OCI-LY3 (cell line): ENCODE data around the gene SFSWAP.

Experiments
- H2AFZ ChIP-seq: fragments of 200-600, 300-600 bp; shearing (Covaris generic); 2 replicates; pipeline ENCODE4 v1.6.0; 2014; ENCODE audit warnings: antibody characterized with exemption, low read depth, low read length
- H3K27ac ChIP-seq: fragments of 200-600, 300-600 bp; sonication (generic); 2 replicates; pipeline ENCODE4 v1.5.1; 2014; ENCODE audit warnings: mild to moderate bottlenecking, low read length, moderate library complexity, mixed read lengths
- H3K27me3 ChIP-seq: fragments of 200-600, 300-600 bp; sonication (generic); 2 replicates; pipeline ENCODE4 v1.6.1; 2014; ENCODE audit warnings: low read depth, low read length, mixed read lengths
- H3K36me3 ChIP-seq: fragments of 200-600, 300-600 bp; sonication (generic); replicated peaks from 2 replicates; pipeline ENCODE3; 2014; ENCODE audit warnings: low read depth, low read length, mixed read lengths
- H3K4me1 ChIP-seq: fragments of 300-600, 200-600 bp; sonication (generic); 2 replicates; pipeline ENCODE4 v1.6.1; 2014; ENCODE audit warnings: low read length, mixed read lengths
- H3K4me2 ChIP-seq: fragments of 200-600, 300-600 bp; sonication (generic); 2 replicates; pipeline ENCODE4 v1.6.1; 2014; ENCODE audit warnings: low read length, mixed read lengths
- H3K4me3 ChIP-seq: fragments of 300-600, 200-600 bp; sonication (generic); 2 replicates; pipeline ENCODE4 v1.5.1; 2014; ENCODE audit warnings: antibody characterized with exemption, mild to moderate bottlenecking, low read length, moderate library complexity
- H3K79me2 ChIP-seq: fragments of 300-600, 200-600 bp; shearing (Covaris generic); 2 replicates; pipeline ENCODE4 v1.6.1; 2014; ENCODE audit warnings: mild to moderate bottlenecking, low read length, mixed read lengths
- H3K9ac ChIP-seq: fragments of 300-600, 200-600 bp; shearing (Covaris generic); 2 replicates; pipeline ENCODE4 v1.6.0; 2014; ENCODE audit warnings: mild to moderate bottlenecking, low read length, moderate library complexity
- H3K9me3 ChIP-seq: fragments of 200-600, 300-600 bp; shearing (Covaris generic); 2 replicates; pipeline ENCODE4 v1.6.1; 2014; ENCODE audit warnings: low read length, mixed read lengths; ENCODE audit not compliant: insufficient read depth
- H4K20me1 ChIP-seq: fragments of 200-600, 300-600 bp; sonication (generic); 2 replicates; pipeline ENCODE4 v1.6.1; 2016; ENCODE audit warnings: low read length, mixed read lengths; ENCODE audit not compliant: insufficient read depth
- EZH2phosphoT487 ChIP-seq: fragments of 200-600 bp; shearing (Covaris generic); IDR thresholded peaks from 2 replicates; pipeline ENCODE4 v1.6.1; 2018; ENCODE audit warnings: antibody characterized with exemption, mixed run types, low read depth
- TF ChIP-seq, protein P1 (sequence below): fragments of 200-600, 300-600 bp; sonication (generic); IDR thresholded peaks from 2 replicates; pipeline ENCODE4 v1.5.1; 2014; ENCODE audit warnings: antibody characterized with exemption, low read length, low read depth

Gene SFSWAP

GRCh38 chr12:131753757-131754156 lies 42.9 kb downstream of the SFSWAP start:
- Histone ChIP-seq H4K20me1 (no peaks in the 10 kb centered on the region), H3K27me3 (no peaks in the 10 kb centered on the region), H3K4me3 (no peak overlapping the region), H3K4me1 (0 out of 2 replicates have a peak, but pooled peaks cover 3% of the 10 kb centered on the region), H3K36me3 (peaks cover 58% of the 10 kb centered on the region), H3K9ac (no peak overlapping the region), H3K27ac (no peak overlapping the region), H3K9me3 (no peaks in the 10 kb centered on the region), H2AFZ (no peak overlapping the region), H3K79me2 (no peaks in the 10 kb centered on the region; the same call in 1 of the 2 replicates), H3K4me2 (no peak overlapping the region)
- TF ChIP-seq, protein P1, sequence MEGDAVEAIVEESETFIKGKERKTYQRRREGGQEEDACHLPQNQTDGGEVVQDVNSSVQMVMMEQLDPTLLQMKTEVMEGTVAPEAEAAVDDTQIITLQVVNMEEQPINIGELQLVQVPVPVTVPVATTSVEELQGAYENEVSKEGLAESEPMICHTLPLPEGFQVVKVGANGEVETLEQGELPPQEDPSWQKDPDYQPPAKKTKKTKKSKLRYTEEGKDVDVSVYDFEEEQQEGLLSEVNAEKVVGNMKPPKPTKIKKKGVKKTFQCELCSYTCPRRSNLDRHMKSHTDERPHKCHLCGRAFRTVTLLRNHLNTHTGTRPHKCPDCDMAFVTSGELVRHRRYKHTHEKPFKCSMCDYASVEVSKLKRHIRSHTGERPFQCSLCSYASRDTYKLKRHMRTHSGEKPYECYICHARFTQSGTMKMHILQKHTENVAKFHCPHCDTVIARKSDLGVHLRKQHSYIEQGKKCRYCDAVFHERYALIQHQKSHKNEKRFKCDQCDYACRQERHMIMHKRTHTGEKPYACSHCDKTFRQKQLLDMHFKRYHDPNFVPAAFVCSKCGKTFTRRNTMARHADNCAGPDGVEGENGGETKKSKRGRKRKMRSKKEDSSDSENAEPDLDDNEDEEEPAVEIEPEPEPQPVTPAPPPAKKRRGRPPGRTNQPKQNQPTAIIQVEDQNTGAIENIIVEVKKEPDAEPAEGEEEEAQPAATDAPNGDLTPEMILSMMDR: no peak
- TF ChIP-seq EZH2phosphoT487: no peak

GRCh38 chr12:131754184-131754583 lies 43.3 kb downstream of the SFSWAP start:
- H3K27me3 ChIP-seq: no peaks in the 10 kb centered on the region
- TF ChIP-seq, protein P1: no peak
- TF ChIP-seq EZH2phosphoT487: no peak
- peaks cover 58% of the 10 kb centered on the region for H3K36me3 ChIP-seq
- H2AFZ ChIP-seq: no peak overlapping the region
- no peaks in the 10 kb centered on the region for H4K20me1 ChIP-seq
- H3K4me1 ChIP-seq: 0 out of 2 replicates have a peak, but pooled peaks cover 3% of the 10 kb centered on the region
- H3K9me3 ChIP-seq: no peaks in the 10 kb centered on the region
- no peak overlapping the region for H3K4me3 ChIP-seq
- H3K79me2 ChIP-seq: no peaks in the 10 kb centered on the region; the same call in 1 of the 2 replicates
- no peak overlapping the region for H3K9ac ChIP-seq
- no peak overlapping the region for H3K4me2 ChIP-seq
- no peak overlapping the region for H3K27ac ChIP-seq

DNA sequence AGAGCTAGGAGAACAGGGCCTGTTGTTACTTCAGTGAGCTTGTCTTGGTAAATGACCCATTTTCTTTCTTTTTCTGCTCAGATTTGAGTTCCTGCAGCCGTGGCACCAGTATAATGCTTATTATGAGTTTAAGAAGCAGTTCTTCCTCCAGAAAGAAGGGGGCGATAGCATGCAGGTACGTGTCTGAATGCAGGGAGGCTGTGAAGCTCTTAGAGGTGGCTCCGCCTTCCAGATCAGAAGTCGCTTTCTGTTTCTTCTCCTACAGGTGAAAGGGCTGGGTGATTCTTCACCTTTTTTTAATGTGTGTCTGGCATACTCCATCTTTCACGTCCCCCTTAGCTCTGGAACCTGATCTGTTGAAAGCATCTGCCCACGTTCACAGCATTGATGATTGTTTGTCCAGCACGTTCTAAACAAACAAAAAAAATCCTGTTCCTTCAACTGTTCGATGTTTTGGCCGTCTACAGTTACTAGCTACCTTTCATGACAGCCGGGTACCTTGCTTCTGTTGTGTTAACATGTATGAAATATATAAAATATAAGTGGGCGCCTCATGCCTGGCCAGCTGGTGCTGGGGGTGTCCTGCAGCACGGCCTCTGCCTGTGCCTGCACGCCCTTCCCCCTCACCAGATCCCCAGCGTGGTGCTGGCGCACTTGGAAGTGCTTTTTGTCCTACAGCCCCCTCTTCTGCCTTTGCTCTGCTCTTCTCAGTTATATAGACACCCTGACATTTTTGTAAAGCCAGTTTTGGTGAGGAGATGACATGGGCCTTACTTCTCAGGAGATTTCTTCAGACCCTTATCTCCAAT lies 44.6 kb downstream of the SFSWAP start:
- 0 out of 2 replicates have a peak, but pooled peaks cover 3% of the 10 kb centered on the region for H3K4me1 ChIP-seq
- H4K20me1 ChIP-seq: no peaks in the 10 kb centered on the region
- peak overlapping the region; percentile 41 for H3K4me2 ChIP-seq
- H3K36me3 ChIP-seq: peaks cover 67% of the 10 kb centered on the region
- peak overlapping the region; percentile 40; the same call in 1 of the 2 replicates for H3K4me3 ChIP-seq
- no peaks in the 10 kb centered on the region for H3K27me3 ChIP-seq
- no peaks in the 10 kb centered on the region for H3K79me2 ChIP-seq
- no peak overlapping the region; the same call in 1 of the 2 replicates for H2AFZ ChIP-seq
- TF ChIP-seq, protein P1: peak; percentile 68
- no peak for TF ChIP-seq EZH2phosphoT487
- H3K9me3 ChIP-seq: no peaks in the 10 kb centered on the region
- no peak overlapping the region for H3K9ac ChIP-seq
- H3K27ac ChIP-seq: no peak overlapping the region

GRCh38 chr12:131756441-131756840 lies 45.6 kb downstream of the SFSWAP start:
- Histone ChIP-seq H3K79me2 (peaks cover 3% of the 10 kb centered on the region; the same call in 1 of the 2 replicates), H3K4me2 (no peak overlapping the region), H3K36me3 (peaks cover 67% of the 10 kb centered on the region), H3K27ac (no peak overlapping the region), H3K9ac (no peak overlapping the region), H3K9me3 (no peaks in the 10 kb centered on the region), H3K4me1 (peaks cover 8% of the 10 kb centered on the region; the same call in 1 of the 2 replicates), H3K27me3 (no peaks in the 10 kb centered on the region), H4K20me1 (no peaks in the 10 kb centered on the region), H3K4me3 (no peak overlapping the region), H2AFZ (no peak overlapping the region)
- TF ChIP-seq, protein P1: no peak
- no peak for TF ChIP-seq EZH2phosphoT487
